HL-60/S4 treated with phorbol 12-myristate 13-acetate at 8.2 ng/mL for 4 days and 3 days (cell line): Measurements from ENCODE around the gene PDRG1.

Source experiments
- in situ Hi-C: fragments of 300-500 bp; cut with MboI; formaldehyde crosslinking; loops from 2 replicates; pipeline ENCODE4 v1.15.0; 2022; ENCODE audit warnings: low sequenced_read_pairs

PDRG1 gene

DNA sequence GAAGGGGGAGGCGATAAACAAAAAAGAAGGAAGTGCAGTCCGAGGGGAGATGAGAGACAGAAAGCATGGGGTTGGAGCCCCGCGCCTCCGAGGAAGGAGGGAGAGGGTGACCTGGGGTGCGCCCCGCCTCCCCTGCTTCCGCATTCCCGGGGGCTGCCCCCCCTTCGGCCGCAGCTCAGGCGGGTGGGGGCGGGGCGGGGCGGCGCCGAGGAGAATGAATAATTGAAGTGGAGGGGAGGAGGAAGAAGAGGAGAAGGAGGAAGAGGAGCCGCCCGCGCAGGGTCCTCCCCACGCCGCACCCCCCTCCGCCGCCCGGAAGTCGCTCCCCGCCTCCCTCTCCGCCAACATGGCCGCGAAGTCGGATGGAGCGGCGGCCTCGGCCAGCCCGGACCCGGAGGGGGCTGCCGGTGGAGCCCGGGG lies 16.0 kb upstream of the PDRG1 start, which contains the start of gene XKR7:
Gene XKR7, plus strand, starts transcription at position 322 of the 420 bp plus-strand sequence. Its CDS starts 25 bp downstream, at position 347.
- in situ Hi-C loops = no loop called here

DNA sequence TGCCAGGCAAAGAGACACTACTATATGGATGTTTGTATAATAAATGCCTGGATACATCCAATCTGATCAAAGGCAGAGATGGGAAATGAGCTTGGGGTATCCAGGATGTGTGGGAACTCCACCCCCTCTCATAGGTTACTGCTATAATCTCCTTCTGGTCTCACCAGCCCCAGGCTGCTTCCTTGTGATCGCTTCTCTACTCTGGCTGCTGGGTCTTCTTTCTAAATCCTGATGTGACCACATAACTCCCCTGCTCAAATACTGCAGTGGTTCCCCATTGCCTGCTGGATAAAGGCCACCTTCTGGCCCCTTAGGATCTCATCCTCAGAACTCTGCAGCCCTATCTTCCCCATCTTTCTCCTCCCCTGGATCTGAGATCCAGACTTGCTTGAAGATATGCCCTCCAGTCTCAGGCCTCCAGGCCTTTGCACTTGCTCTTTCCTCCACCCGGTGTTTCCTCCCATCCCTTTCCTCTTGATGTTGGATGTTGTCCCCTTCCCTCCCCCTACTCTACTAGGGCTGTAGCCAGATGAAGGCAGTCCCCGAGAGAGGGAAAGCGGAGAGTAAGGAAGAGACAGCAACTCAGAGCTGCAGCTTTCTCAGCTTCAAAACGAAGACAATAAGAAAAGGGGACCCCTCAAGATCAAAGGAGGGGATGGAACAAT lies 15.3 kb upstream of the PDRG1 start:
- in situ Hi-C loops = no loop called here

- in situ Hi-C loops = no loop called here
Measured at GRCh38 chr20:31963889-31964288, 12.0 kb upstream of the PDRG1 start.

GRCh38 chr20:31962761-31963160 lies 10.9 kb upstream of the PDRG1 start:
- in situ Hi-C loops = no loop called here

- in situ Hi-C loops = no loop called here
Measured at GRCh38 chr20:31956556-31957526, 5.0 kb upstream of the PDRG1 start.

DNA sequence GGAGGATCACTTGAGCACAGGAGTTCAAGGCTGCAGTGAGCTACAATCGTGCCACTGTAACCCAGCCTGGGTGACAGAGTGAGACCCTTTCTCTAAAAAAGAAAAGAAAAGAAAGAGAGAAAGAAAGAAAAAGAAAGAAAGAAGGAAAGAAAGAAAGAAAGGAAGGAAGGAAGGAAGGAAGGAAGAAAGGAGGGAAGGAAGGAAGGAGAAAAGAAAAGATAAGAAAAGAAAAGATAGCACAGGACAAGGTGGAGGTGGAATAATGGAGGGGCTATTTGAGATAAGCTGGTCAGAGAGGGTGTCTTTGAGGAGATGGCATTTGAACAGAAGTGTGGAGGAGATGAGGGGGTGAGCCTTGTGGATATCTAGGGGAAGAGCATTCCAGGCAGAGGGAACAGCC lies 2.7 kb upstream of the PDRG1 start:
- in situ Hi-C loops = no loop called here

GRCh38 chr20:31953556-31954148 lies 1.8 kb upstream of the PDRG1 start:
- in situ Hi-C loops = no loop called here

- in situ Hi-C loops = no loop called here
Measured at GRCh38 chr20:31951203-31951529, 680 bp downstream of the PDRG1 start.

- in situ Hi-C loops = no loop called here
Measured at GRCh38 chr20:31949877-31950646, 1.8 kb downstream of the PDRG1 start.

DNA sequence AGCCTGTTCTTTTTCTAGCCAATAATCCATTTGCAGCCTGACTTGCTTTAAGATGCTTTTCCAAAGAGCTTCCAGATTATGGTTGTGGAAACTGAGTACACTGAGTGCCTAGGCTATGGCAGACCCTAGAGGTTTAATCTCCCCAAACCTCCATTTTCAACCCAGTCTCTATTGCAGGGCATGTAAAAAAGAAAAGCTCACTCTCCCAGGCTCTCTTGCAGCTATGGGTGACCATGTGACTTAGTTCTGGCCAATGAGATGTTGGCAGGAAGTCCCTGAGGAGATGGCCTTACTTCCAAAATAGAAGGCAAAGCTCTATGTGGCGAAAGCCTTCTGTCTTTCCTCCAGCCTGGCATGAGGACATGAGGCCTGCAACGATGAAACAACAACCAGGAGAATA lies 3.8 kb downstream of the PDRG1 start:
- in situ Hi-C loops = no loop called here

GRCh38 chr20:31945785-31946184 lies 6.1 kb downstream of the PDRG1 start:
- in situ Hi-C loops = no loop called here

DNA sequence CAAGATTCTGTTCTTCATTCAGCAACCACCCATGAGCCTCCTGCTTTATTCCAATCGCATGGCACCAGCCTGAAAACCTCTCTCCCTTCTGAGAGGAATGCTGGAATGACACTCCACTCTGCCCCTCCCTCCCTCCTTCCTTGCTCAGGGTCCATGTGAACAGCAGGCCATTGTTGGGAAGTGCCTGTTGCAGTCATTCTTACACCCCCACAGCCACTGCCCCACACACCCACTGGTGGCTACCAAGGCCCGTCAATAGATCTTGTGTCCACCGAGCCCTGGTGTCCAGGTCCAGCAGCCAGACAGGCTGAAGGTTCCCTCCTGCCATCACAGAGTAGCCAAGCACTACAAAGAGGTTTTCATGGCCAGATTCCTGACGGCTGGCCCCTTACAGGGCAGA lies 6.5 kb downstream of the PDRG1 start:
- in situ Hi-C loops = no loop called here

DNA sequence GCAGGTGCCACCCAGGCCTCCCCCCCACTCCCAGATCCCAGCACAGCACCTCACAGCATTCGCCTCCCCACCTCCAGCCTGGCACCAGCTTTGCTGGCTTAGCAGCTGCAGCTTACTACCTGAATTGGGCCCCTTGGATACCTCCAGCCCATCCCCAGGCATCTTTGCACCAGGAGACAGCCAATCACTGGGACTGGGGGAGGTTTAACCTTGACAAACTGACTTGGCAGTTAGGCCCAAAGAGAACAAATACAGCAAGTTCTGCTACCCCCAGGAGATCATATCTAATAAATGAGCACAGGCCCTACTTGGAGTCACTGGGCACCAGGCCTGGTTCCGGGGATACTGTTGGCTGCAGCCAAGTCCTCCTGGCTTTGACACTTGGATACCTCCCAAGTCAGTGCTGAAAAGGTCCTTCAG lies 8.8 kb downstream of the PDRG1 start:
- in situ Hi-C loops = no loop called here

- in situ Hi-C loops = no loop called here
Measured at GRCh38 chr20:31939661-31940060, 12.2 kb downstream of the PDRG1 start.

- in situ Hi-C loops = no loop called here
Measured at GRCh38 chr20:31937820-31938219, 14.0 kb downstream of the PDRG1 start.

DNA sequence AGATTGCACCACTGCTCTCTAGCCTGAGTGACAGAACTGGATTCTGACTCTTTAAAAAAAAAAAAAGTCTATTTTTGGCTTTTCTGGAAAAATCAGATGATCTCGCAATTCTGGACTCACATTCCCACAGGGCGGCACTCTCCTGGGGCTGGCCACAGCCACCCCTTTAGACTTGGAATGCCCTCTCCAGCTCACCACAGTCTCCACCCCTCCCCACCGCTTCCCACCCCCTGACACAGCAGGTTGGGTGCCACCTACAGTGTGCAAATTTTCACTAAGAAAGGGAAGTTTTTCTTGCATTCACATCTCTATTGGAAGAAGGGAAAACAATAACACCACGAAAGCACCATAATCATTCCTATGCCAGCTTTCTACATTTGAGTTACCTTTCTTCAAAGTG lies 15.4 kb downstream of the PDRG1 start:
- in situ Hi-C loops = no loop called here

DNA sequence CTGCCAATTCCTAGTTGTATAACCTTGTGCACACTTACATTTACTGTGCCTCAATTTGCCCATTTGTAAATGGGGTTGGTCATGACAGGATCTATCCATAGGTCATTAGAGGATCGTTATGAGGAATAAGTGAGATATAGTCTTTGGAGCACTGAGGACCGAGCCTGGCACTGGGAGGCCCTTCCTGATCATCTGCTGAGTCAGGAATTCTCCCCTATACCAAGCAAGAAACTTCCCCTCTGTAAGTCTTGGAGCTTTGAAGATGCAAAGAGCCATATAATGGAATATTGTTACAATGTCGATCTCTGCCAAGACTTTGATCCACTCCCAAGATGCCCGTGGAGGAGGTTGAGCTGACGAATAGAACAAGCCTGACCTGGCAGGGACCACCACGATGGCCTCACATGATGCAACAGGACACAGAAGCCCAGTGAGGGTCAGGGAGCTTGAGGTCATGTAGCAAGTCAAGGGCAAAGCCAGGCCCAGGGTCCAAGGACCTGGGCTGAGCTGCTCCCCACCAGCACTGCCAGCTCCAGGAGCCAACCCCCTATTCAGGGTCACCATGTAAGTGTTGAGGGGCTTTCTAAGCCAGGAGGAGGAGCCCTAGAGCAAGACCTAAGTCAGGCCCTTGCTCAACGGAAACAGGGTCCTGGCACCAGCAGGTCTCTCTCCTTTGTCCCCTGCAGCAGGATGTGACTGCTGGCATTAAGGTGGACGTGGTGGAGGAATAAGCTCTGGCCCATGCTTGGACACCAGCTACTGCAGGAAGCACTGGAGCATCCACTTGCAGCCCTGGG lies 16.7 kb downstream of the PDRG1 start:
- in situ Hi-C loops = no loop called here

GRCh38 chr20:31934491-31934890 lies 17.4 kb downstream of the PDRG1 start:
- in situ Hi-C loops = no loop called here

- in situ Hi-C loops = no loop called here
Measured at GRCh38 chr20:31933698-31934097, 18.1 kb downstream of the PDRG1 start.

GRCh38 chr20:31930779-31931178 lies 21.1 kb downstream of the PDRG1 start:
- in situ Hi-C loops = no loop called here
